ENCODE measurements around the gene AHR. TPM values are rescaled to one million over a fixed set of nuclear protein-coding genes. Genes with fewer than 3 reads are reported as not detected.
A peak's percentile ranks its signal among the peaks of the same experiment; 100 is the strongest.

The AHR gene
- total RNA-seq (2014; rRNA removed; shearing (Covaris generic); ENCODE audit: low replicate concordance), result 107 and 117 TPM in 2 replicates

GRCh38 chr7:17298102-17298839 lies at the start of gene AHR:
Gene AHR (plus strand): TSS chr7:17298652. CDS start chr7:17299265, 613 bp downstream.
- Histone ChIP-seq H3K36me3 (no peaks in the 10 kb centered on the region; the same call in 1 of the 2 replicates), H3K4me3 (peak within 1 kb of the TSS; percentile 75), H3K27me3 (no peaks in the 10 kb centered on the region), H3K9me3 (no peaks in the 10 kb centered on the region)
- DNase-seq, result peak; percentile 87

- H3K27me3 ChIP-seq, result no peaks in the 10 kb centered on the region
- H3K4me3 ChIP-seq, result no peak overlapping the region
- H3K36me3 ChIP-seq, result no peaks in the 10 kb centered on the region
- H3K9me3 ChIP-seq, result peaks cover 3% of the 10 kb centered on the region; the same call in 1 of the 2 replicates
- DNase-seq, result no peak
These were observed 44.6 kb upstream of the AHR start for GRCh38 chr7:17253885-17254284.

- Histone ChIP-seq H3K36me3 (no peaks in the 10 kb centered on the region), H3K4me3 (no peak overlapping the region), H3K27me3 (no peaks in the 10 kb centered on the region), H3K9me3 (peaks cover 3% of the 10 kb centered on the region; the same call in 1 of the 2 replicates)
- DNase-seq, result no peak
These were observed 42.5 kb upstream of the AHR start for GRCh38 chr7:17255926-17256325.

GRCh38 chr7:17256375-17256774 lies 42.1 kb upstream of the AHR start:
- no peaks in the 10 kb centered on the region for H3K27me3 ChIP-seq
- H3K9me3 ChIP-seq, result peaks cover 3% of the 10 kb centered on the region; the same call in 1 of the 2 replicates
- H3K4me3 ChIP-seq, result no peak overlapping the region
- DNase-seq, result no peak
- no peaks in the 10 kb centered on the region for H3K36me3 ChIP-seq

GRCh38 chr7:17266565-17266964 lies 31.9 kb upstream of the AHR start:
- DNase-seq, result no peak
- H3K36me3 ChIP-seq, result no peaks in the 10 kb centered on the region

GRCh38 chr7:17269341-17270221 lies 28.9 kb upstream of the AHR start:
- no peak for DNase-seq

More at GRCh38 chr7:17266565-17266964, 31.9 kb upstream of the AHR start:
- peaks cover 31% of the 10 kb centered on the region for H3K9me3 ChIP-seq
- H3K4me3 ChIP-seq, result no peak overlapping the region
- no peaks in the 10 kb centered on the region for H3K27me3 ChIP-seq

GRCh38 chr7:17274551-17275245 lies 23.8 kb upstream of the AHR start:
- DNase-seq, result no peak
- H3K27me3 ChIP-seq, result no peaks in the 10 kb centered on the region
- no peak overlapping the region for H3K4me3 ChIP-seq
- no peaks in the 10 kb centered on the region for H3K36me3 ChIP-seq
- H3K9me3 ChIP-seq, result peaks cover 13% of the 10 kb centered on the region

More at GRCh38 chr7:17269341-17270221, 28.9 kb upstream of the AHR start:
- no peaks in the 10 kb centered on the region for H3K27me3 ChIP-seq
- peaks cover 30% of the 10 kb centered on the region for H3K9me3 ChIP-seq
- H3K4me3 ChIP-seq, result no peak overlapping the region
- H3K36me3 ChIP-seq, result no peaks in the 10 kb centered on the region

GRCh38 chr7:17275749-17276671 lies 22.4 kb upstream of the AHR start:
- DNase-seq, result peak; percentile 71
- H3K4me3 ChIP-seq, result no peak overlapping the region

GRCh38 chr7:17279061-17279460 lies 19.4 kb upstream of the AHR start:
- DNase-seq, result no peak
- H3K4me3 ChIP-seq, result no peak overlapping the region
- H3K27me3 ChIP-seq, result no peaks in the 10 kb centered on the region
- H3K9me3 ChIP-seq, result peaks cover 4% of the 10 kb centered on the region
- no peaks in the 10 kb centered on the region for H3K36me3 ChIP-seq

More at GRCh38 chr7:17275749-17276671, 22.4 kb upstream of the AHR start:
- H3K27me3 ChIP-seq, result no peaks in the 10 kb centered on the region
- peaks cover 4% of the 10 kb centered on the region for H3K9me3 ChIP-seq
- no peaks in the 10 kb centered on the region for H3K36me3 ChIP-seq

- no peaks in the 10 kb centered on the region for H3K36me3 ChIP-seq
- H3K9me3 ChIP-seq, result no peaks in the 10 kb centered on the region
- no peaks in the 10 kb centered on the region for H3K27me3 ChIP-seq
- no peak for DNase-seq
- no peak overlapping the region for H3K4me3 ChIP-seq
These were observed 9.3 kb upstream of the AHR start for GRCh38 chr7:17289074-17289645.

GRCh38 chr7:17292843-17293242 lies 5.6 kb upstream of the AHR start:
- H3K36me3 ChIP-seq, result no peaks in the 10 kb centered on the region
- no peaks in the 10 kb centered on the region for H3K27me3 ChIP-seq
- no peak overlapping the region for H3K4me3 ChIP-seq
- no peak for DNase-seq
- H3K9me3 ChIP-seq, result no peaks in the 10 kb centered on the region

GRCh38 chr7:17293481-17293880 lies 5.0 kb upstream of the AHR start:
- no peak overlapping the region for H3K4me3 ChIP-seq
- H3K36me3 ChIP-seq, result no peaks in the 10 kb centered on the region
- H3K9me3 ChIP-seq, result no peaks in the 10 kb centered on the region
- H3K27me3 ChIP-seq, result no peaks in the 10 kb centered on the region
- no peak for DNase-seq

- no peak for DNase-seq
- Histone ChIP-seq H3K36me3 (no peaks in the 10 kb centered on the region; the same call in 1 of the 2 replicates), H3K9me3 (no peaks in the 10 kb centered on the region), H3K27me3 (no peaks in the 10 kb centered on the region), H3K4me3 (no peak overlapping the region)
These were observed 1.2 kb upstream of the AHR start for GRCh38 chr7:17297243-17297642.

- H3K27me3 ChIP-seq, result no peaks in the 10 kb centered on the region
- H3K4me3 ChIP-seq, result peak overlapping the region; percentile 75
- peak; percentile 65 for DNase-seq
- H3K36me3 ChIP-seq, result no peaks in the 10 kb centered on the region; the same call in 1 of the 2 replicates
- H3K9me3 ChIP-seq, result no peaks in the 10 kb centered on the region
These were observed 509 bp downstream of the AHR start for GRCh38 chr7:17298840-17299482.

- Histone ChIP-seq H3K36me3 (no peaks in the 10 kb centered on the region; the same call in 1 of the 2 replicates), H3K27me3 (no peaks in the 10 kb centered on the region), H3K4me3 (peak overlapping the region; percentile 75), H3K9me3 (no peaks in the 10 kb centered on the region)
- DNase-seq, result no peak
These were observed 1.1 kb downstream of the AHR start for GRCh38 chr7:17299483-17299991.

All from MG63 (cell line).